Activated CD4-positive, alpha-beta memory T cell treated with anti-CD3 and anti-CD28 coated beads, Interleukin-2, amount 10 ng/mL, durations not matched to agents 7 days and 5 days (primary cell): Measurements from ENCODE around the gene SKIC2. TPM values are rescaled to one million over a fixed set of nuclear protein-coding genes. Genes with fewer than 3 reads are reported as not detected.
"Not testable (repeated sequence)": the region's sequence is repeated elsewhere in the genome, so short reads cannot be mapped to it uniquely, and the experiment has no call there.

Source experiments
- CTCF ChIA-PET: fragments of 350-600 bp; sonication (Branson Sonifier 250); formaldehyde crosslinking; loops from one replicate; lab custom pipeline; 2021; ENCODE audit warnings: antibody characterized with exemption, inconsistent platforms; lab: Charles Lee
- POLR2A ChIA-PET: fragments of 350-600 bp; sonication (Branson Sonifier 250); formaldehyde crosslinking; loops from one replicate; lab custom pipeline; 2021; ENCODE audit warnings: antibody characterized with exemption; lab: Charles Lee
- DNase-seq: peaks from one replicate; pipeline ENCODE4 v3.0.0-alpha.2; 2020
- H3K27ac Mint-ChIP-seq: one replicate; pipeline ENCODE4 v1.8.0; 2021; ENCODE audit warnings: mild to moderate bottlenecking, mixed read lengths
- H3K27me3 Mint-ChIP-seq: one replicate; pipeline ENCODE4 v1.8.0; 2021; ENCODE audit warnings: mixed read lengths
- H3K36me3 Mint-ChIP-seq: one replicate; pipeline ENCODE4 v1.8.0; 2021; ENCODE audit warnings: low read depth, mixed read lengths
- H3K4me1 Mint-ChIP-seq: one replicate; pipeline ENCODE4 v1.8.0; 2021; ENCODE audit warnings: mixed read lengths
- H3K4me3 Mint-ChIP-seq: one replicate; pipeline ENCODE4 v1.8.0; 2021; ENCODE audit warnings: mild to moderate bottlenecking, mixed read lengths
- H3K9me3 Mint-ChIP-seq: one replicate; pipeline ENCODE4 v1.8.0; 2021; ENCODE audit warnings: mixed read lengths
- total RNA-seq, 2 experiments: library from RNA; stranded (reverse); gene quantifications; one replicate each; pipeline ENCODE4 v1.2.3, GENCODE V29; 2021

Gene SKIC2
- total RNA-seq, 2 experiments from 2014 or later = 69.4 to 74.2 TPM

DNA sequence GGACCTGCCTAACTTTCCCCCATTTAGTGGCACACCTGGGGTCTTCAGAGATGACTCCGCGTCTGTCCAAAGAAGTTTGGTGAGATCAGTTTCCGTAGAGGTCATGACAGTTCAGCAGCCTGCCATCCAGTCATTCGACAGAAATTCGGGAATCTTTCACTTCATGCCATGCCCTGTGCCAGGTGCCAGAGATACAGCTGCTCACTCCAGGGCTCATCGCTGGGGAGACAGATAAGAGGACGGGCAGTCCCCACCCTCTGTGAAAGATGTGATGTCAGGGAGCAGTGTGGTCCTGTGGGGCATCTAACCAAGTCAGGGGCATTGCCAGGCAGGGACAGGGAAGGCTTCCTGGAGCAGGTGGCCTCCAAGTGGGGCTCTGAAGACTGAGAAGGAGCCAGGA is 44.3 kb downstream of the SKIC2 start:
- H3K36me3 Mint-ChIP-seq, H3K4me3 Mint-ChIP-seq, H3K27me3 Mint-ChIP-seq, H3K4me1 Mint-ChIP-seq, CTCF ChIA-PET, H3K9me3 Mint-ChIP-seq, H3K27ac Mint-ChIP-seq, DNase-seq, POLR2A ChIA-PET: not testable (repeated sequence)

DNA sequence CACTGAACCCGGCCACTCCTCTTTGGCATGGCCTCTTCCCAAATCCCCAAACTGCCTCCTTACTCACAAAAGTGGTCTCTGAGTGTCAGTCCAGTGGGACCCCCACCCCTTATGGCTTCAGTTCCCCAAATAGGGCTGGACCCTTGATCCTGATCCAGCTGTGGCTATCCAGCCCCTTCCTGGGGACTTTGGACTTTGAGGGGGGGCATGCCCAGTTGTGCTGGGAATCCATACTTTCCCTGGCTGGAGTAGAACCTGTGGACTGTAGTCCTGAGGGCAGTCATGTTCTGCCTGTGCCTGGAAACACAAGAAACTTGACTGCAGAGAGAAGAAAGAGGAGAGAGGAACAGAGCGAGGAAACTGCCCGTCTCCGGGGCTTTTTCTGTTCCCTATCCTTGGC is 45.4 kb downstream of the SKIC2 start:
- H3K36me3 Mint-ChIP-seq, H3K9me3 Mint-ChIP-seq, H3K27me3 Mint-ChIP-seq, CTCF ChIA-PET, POLR2A ChIA-PET, DNase-seq, H3K27ac Mint-ChIP-seq, H3K4me1 Mint-ChIP-seq, H3K4me3 Mint-ChIP-seq: not testable (repeated sequence)

- H3K27ac Mint-ChIP-seq, H3K4me3 Mint-ChIP-seq, H3K27me3 Mint-ChIP-seq, POLR2A ChIA-PET, H3K4me1 Mint-ChIP-seq, H3K9me3 Mint-ChIP-seq, H3K36me3 Mint-ChIP-seq, DNase-seq: not testable (repeated sequence)
- CTCF ChIA-PET = interaction anchor here (1.2 kb wide), 1 partner anchor 54 kb away, joined by 3 read pairs; no protein-coding TSS in a partner anchor
Measured at GRCh38 chr6:32004864-32005537, 46.0 kb downstream of the SKIC2 start.

DNA sequence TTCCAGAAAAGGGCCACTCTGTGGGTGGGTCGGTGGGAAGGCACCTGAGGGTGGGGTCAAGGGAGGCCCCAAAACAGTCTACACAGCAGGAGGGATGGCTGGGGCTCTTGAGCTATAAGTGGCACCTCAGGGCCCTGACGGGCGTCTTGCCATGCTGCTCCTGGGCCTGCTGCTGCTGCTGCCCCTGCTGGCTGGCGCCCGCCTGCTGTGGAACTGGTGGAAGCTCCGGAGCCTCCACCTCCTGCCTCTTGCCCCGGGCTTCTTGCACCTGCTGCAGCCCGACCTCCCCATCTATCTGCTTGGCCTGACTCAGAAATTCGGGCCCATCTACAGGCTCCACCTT is 46.5 kb downstream of the SKIC2 start:
- POLR2A ChIA-PET, H3K36me3 Mint-ChIP-seq: not testable (repeated sequence)

GRCh38 chr6:32005991-32006529 is 47.1 kb downstream of the SKIC2 start:
- H3K9me3 Mint-ChIP-seq, H3K4me3 Mint-ChIP-seq, H3K4me1 Mint-ChIP-seq, H3K27me3 Mint-ChIP-seq, H3K27ac Mint-ChIP-seq, H3K36me3 Mint-ChIP-seq, DNase-seq, POLR2A ChIA-PET: not testable (repeated sequence)
- CTCF ChIA-PET = interaction anchor here (1.2 kb wide), 1 partner anchor 55 kb away, joined by 3 read pairs; no protein-coding TSS in a partner anchor

More for the DNA sequence above, 46.5 kb downstream of the SKIC2 start:
- not testable (repeated sequence) for H3K27me3 Mint-ChIP-seq, DNase-seq, H3K9me3 Mint-ChIP-seq, H3K27ac Mint-ChIP-seq, H3K4me3 Mint-ChIP-seq, H3K4me1 Mint-ChIP-seq
- CTCF ChIA-PET = interaction anchor here (1.2 kb wide), 1 partner anchor 54 kb away, joined by 3 read pairs; no protein-coding TSS in a partner anchor

GRCh38 chr6:32007086-32007485 is 48.1 kb downstream of the SKIC2 start:
- H3K27ac Mint-ChIP-seq, H3K36me3 Mint-ChIP-seq, POLR2A ChIA-PET, DNase-seq, CTCF ChIA-PET, H3K9me3 Mint-ChIP-seq, H3K27me3 Mint-ChIP-seq, H3K4me1 Mint-ChIP-seq, H3K4me3 Mint-ChIP-seq: not testable (repeated sequence)

DNA sequence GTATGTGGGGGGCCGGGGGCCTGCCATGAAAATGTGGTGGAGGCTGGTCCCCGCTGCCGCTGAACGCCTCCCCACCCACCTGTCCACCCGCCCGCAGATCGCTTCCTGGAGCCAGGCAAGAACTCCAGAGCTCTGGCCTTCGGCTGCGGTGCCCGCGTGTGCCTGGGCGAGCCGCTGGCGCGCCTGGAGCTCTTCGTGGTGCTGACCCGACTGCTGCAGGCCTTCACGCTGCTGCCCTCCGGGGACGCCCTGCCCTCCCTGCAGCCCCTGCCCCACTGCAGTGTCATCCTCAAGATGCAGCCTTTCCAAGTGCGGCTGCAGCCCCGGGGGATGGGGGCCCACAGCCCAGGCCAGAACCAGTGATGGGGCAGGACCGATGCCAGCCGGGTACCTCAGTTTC is 49.1 kb downstream of the SKIC2 start:
- DNase-seq, H3K4me1 Mint-ChIP-seq, H3K36me3 Mint-ChIP-seq, H3K9me3 Mint-ChIP-seq, H3K4me3 Mint-ChIP-seq, H3K27ac Mint-ChIP-seq, H3K27me3 Mint-ChIP-seq, POLR2A ChIA-PET, CTCF ChIA-PET: not testable (repeated sequence)

DNA sequence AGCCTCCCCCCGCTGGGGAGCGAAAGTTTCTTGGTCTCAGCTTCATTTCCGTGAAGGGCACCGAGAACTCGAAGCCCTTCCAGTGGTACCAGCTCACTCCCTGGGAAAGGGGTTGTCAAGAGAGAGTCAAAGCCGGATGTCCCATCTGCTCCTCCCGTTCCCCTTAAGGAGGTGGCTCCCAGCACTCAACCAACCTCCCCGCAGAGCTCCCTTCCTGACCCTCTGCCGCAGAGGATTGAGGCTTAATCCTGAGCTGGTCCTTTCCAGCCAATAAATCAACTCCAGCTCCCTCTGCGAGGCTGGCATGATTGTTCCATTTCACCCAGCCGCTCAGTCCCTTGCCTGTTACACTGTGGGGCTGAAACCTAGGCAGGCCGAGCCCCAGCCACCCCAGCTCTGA is 49.6 kb downstream of the SKIC2 start:
- H3K9me3 Mint-ChIP-seq, DNase-seq, H3K36me3 Mint-ChIP-seq, H3K4me1 Mint-ChIP-seq, H3K27me3 Mint-ChIP-seq, POLR2A ChIA-PET, H3K27ac Mint-ChIP-seq, H3K4me3 Mint-ChIP-seq, CTCF ChIA-PET: not testable (repeated sequence)

DNA sequence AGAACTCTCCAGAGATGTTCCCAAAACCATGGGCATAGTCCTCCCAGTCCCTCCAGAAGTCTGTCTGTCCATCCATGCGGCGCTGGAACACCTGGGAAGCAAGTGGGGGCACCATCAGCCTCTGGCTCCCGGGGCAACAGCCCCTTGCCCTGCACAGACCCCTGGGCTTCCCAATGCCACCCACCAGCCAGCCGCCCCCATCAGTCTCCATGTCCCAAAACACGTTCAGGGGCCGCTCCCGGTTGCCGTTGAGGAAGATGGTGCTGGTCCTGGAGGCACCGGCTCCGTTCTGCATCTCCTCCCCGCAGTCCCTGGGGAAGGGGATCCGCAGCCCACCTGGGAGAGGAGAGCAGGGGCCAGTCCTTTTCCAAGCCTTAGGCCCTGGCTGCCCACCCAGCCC is 50.6 kb downstream of the SKIC2 start:
- H3K36me3 Mint-ChIP-seq, H3K4me3 Mint-ChIP-seq, H3K27me3 Mint-ChIP-seq, POLR2A ChIA-PET, DNase-seq, H3K9me3 Mint-ChIP-seq, H3K4me1 Mint-ChIP-seq, CTCF ChIA-PET, H3K27ac Mint-ChIP-seq: not testable (repeated sequence)

DNA sequence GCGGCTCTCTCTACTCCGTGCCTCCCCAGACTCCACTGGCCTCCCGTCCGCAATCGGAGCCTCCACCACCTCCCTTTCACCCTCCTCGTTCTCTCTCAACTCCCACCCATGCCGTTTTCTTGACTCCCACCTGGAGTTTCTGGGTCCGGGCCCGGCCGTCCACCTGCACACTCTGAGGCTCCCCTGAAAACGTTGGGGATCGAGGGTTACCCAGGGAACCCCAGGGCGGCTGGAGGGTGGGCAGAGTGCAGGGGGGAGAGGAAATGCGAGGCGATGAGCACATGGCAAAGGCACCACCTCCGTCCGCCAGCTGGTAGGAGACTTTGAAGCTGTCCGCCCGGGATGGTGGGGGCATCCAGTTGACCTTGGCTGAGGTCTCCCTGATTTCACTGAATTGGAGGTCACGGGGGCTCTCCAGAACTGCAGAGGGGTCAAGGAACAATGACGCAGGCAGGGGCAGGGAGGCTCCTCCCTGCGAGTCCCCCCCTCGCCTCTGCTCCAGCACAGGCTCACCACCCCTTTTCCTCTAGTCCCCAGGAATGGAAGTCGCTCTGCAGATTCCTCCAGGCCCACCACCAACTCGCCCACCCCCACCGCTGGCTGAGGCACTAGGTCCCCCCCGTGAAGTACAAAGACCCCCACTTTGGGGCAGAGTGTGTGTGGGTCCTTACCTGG is 52.0 kb downstream of the SKIC2 start:
- CTCF ChIA-PET, H3K9me3 Mint-ChIP-seq, H3K27me3 Mint-ChIP-seq, H3K27ac Mint-ChIP-seq, H3K4me1 Mint-ChIP-seq, H3K4me3 Mint-ChIP-seq, POLR2A ChIA-PET, H3K36me3 Mint-ChIP-seq, DNase-seq: not testable (repeated sequence)

DNA sequence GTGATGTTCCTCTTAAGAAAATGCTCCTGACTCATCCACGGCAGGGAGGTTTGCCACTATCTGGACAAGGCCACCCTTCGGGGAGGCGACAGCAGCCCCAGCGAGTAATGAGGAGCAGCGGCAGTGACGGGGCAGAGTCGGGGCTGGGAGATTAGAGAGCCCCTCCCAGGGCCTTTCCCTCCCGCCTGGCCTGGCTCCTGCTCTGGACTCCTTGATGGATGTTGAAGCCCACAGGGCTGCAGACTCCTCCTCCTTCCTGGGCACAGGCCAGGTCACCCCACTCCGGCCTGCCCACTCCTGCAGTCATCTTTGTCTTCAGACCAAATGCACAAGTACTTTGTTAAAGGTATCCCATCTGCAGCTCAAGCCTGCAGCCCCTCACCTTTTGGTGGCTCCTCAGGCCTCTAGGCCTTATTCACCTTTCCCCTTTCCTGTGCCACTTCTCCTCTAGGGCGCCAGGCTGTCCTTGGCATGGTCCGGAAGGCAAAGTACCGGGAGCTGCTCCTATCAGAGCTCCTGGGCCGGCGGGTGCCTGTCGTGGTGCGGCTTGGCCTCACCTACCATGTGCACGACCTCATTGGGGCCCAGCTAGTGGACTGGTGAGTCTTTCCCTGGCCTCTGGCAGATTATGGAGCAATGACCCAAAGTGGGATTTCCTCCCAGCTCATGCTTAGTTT is 54.1 kb downstream of the SKIC2 start:
- POLR2A ChIA-PET = not testable (repeated sequence)

DNA sequence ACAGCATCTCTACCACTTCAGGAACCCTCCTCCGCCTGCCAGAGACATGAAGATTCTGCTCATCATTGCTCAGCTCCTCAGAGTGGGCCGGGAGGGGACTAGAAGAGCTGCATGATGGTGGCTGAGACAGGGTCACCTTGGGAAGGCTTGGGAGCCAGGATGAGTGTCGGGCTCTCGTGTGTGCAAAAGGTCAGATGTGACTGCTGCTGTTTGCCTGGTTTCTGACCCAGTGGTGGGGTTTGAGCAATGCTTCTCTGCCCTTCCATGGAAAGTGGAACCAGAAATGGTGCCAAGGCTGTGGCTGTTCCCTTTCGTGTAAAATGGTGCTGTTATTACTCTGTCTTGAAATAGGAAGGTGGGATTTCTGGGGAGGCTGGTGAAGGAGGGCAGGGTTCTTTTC is 54.8 kb downstream of the SKIC2 start:
- H3K9me3 Mint-ChIP-seq, H3K27me3 Mint-ChIP-seq, DNase-seq, H3K27ac Mint-ChIP-seq, POLR2A ChIA-PET, H3K4me3 Mint-ChIP-seq, CTCF ChIA-PET, H3K4me1 Mint-ChIP-seq, H3K36me3 Mint-ChIP-seq: not testable (repeated sequence)

More for the DNA sequence above, 54.1 kb downstream of the SKIC2 start:
- H3K9me3 Mint-ChIP-seq, CTCF ChIA-PET, H3K27me3 Mint-ChIP-seq, H3K27ac Mint-ChIP-seq, H3K4me3 Mint-ChIP-seq, H3K36me3 Mint-ChIP-seq, DNase-seq, H3K4me1 Mint-ChIP-seq: not testable (repeated sequence)

DNA sequence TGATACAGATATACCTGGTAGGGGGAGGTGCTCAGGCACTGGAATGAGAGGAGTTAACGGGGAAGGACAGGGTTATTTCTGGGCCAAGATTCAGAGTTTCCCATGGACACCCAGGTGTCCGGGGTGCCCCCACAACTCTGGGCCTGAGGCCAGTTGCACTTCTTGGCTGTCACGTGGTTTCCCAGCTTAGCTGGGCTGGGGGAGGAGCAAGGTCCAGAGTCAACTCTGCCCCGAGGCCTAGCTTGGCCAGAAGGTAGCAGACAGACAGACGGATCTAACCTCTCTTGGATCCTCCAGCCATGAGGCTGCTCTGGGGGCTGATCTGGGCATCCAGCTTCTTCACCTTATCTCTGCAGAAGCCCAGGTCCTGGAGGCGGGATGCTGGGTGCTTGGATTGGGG is 55.6 kb downstream of the SKIC2 start, which contains the start of gene C4B:
Gene C4B, plus strand, starts transcription at position 249 of the 400 bp plus-strand sequence. Its CDS starts 51 bp downstream, at position 300.
- POLR2A ChIA-PET, H3K4me3 Mint-ChIP-seq, CTCF ChIA-PET: not testable (repeated sequence)

More for the DNA sequence above, 55.6 kb downstream of the SKIC2 start, which contains the start of gene C4B:
- H3K27ac Mint-ChIP-seq, H3K9me3 Mint-ChIP-seq, H3K27me3 Mint-ChIP-seq, DNase-seq, H3K36me3 Mint-ChIP-seq, H3K4me1 Mint-ChIP-seq: not testable (repeated sequence)
